CD8-positive, alpha-beta memory T cell (primary cell): ENCODE data around the gene ST3GAL5. TPM values are rescaled to one million over a fixed set of nuclear protein-coding genes. Genes with fewer than 3 reads are reported as not detected.
A peak's percentile ranks its signal among the peaks of the same experiment; 100 is the strongest.

Experiments used
- CTCF ChIA-PET: fragments of 350-600 bp; sonication (Branson Sonifier 250); formaldehyde crosslinking; loops from one replicate; lab custom pipeline; 2021; ENCODE audit warnings: antibody characterized with exemption; lab: Charles Lee
- POLR2A ChIA-PET: fragments of 350-600 bp; sonication (Branson Sonifier 250); formaldehyde crosslinking; loops from one replicate; lab custom pipeline; 2021; ENCODE audit warnings: antibody characterized with exemption; lab: Charles Lee
- DNase-seq, 5 donors: peaks; one replicate each; pipeline versions ENCODE4 v3.0.0 to v3.0.0-alpha.2; 2020 to 2022; ENCODE audit warnings: mixed read lengths in 1 of 5
- H3K27ac ChIP-seq: one replicate; pipeline ENCODE4 v1.7.0; 2013; ENCODE audit warnings: low read depth, mild to moderate bottlenecking, low read length, moderate library complexity
- H3K27me3 ChIP-seq: 2 replicates; pipeline ENCODE4 v1.7.0; 2013; ENCODE audit warnings: low read length, mild to moderate bottlenecking; ENCODE audit not compliant: insufficient read depth, poor library complexity, severe bottlenecking
- H3K36me3 ChIP-seq: 2 replicates; pipeline ENCODE4 v1.7.0; 2013; ENCODE audit warnings: mild to moderate bottlenecking, low read length, moderate library complexity; ENCODE audit not compliant: insufficient read depth
- H3K4me1 ChIP-seq: 2 replicates; pipeline ENCODE4 v1.7.0; 2013; ENCODE audit warnings: mild to moderate bottlenecking, low read length, moderate library complexity; ENCODE audit not compliant: insufficient read depth
- H3K4me3 ChIP-seq: 2 replicates; pipeline ENCODE4 v1.7.0; 2013; ENCODE audit warnings: mild to moderate bottlenecking, low read length
- H3K9me3 ChIP-seq: 2 replicates; pipeline ENCODE4 v1.7.0; 2013; ENCODE audit warnings: mild to moderate bottlenecking, low read length
- H3K27ac Mint-ChIP-seq, 8 donors: one replicate each; pipeline ENCODE4 v1.8.0; 2020 to 2021; ENCODE audit warnings: mixed read lengths in 8 of 8, mild to moderate bottlenecking in 6 of 8, inconsistent platforms in 3 of 8, moderate library complexity in 3 of 8
- H3K27me3 Mint-ChIP-seq, 2 donors: one replicate each; pipeline ENCODE4 v1.8.0; 2020 to 2021; ENCODE audit warnings: mixed read lengths in 2 of 2, mild to moderate bottlenecking in 1 of 2, moderate library complexity in 1 of 2
- H3K36me3 Mint-ChIP-seq, 3 donors: one replicate each; pipeline ENCODE4 v1.8.0; 2020 to 2021; ENCODE audit warnings: mixed read lengths in 3 of 3, inconsistent platforms in 1 of 3, mild to moderate bottlenecking in 1 of 3
- H3K4me1 Mint-ChIP-seq, 3 donors: one replicate each; pipeline ENCODE4 v1.8.0; 2020 to 2021; ENCODE audit warnings: mixed read lengths in 3 of 3, inconsistent platforms in 1 of 3, mild to moderate bottlenecking in 1 of 3
- H3K4me3 Mint-ChIP-seq, 7 donors: one replicate each; pipeline ENCODE4 v1.8.0; 2020 to 2021; ENCODE audit warnings: mixed read lengths in 7 of 7, mild to moderate bottlenecking in 6 of 7, moderate library complexity in 4 of 7, inconsistent platforms in 2 of 7
- H3K9me3 Mint-ChIP-seq, 5 donors: one replicate each; pipeline ENCODE4 v1.8.0; 2020 to 2022; ENCODE audit warnings: mixed read lengths in 5 of 5, mild to moderate bottlenecking in 3 of 5, moderate library complexity in 2 of 5, inconsistent platforms in 1 of 5
- polyA plus RNA-seq: library from polyadenylated mRNA; unstranded; fragments of 300-500 nt; fragmentation: Illumina TruSeq; gene quantifications from one replicate; pipeline ENCODE4 v1.2.3, GENCODE V29; 2021
- total RNA-seq, 2 experiments: library from RNA; stranded (reverse); gene quantifications; one replicate each; pipeline ENCODE4 v1.2.3, GENCODE V29; 2021

Gene ST3GAL5
- total and polyA plus RNA-seq, 3 experiments from 2014 or later = 11.1 to 21.8 (median 11.2) TPM

- POLR2A ChIA-PET = interaction anchor here (0.5 to 4.1 kb wide), 6 partner anchors 25 to 252 kb away, joined by 3 to 28 read pairs (median 6); partner anchors contain the start of gene ST3GAL5
- Mint-ChIP-seq H3K36me3 (peaks cover 0 to 5% (median 0%) of the 10 kb centered on the region in 3 donors), H3K4me3 (peak overlapping the region in 3 of 7 donors; percentile 24 to 47 (median 37)), H3K9me3 (no peaks in the 10 kb centered on the region), H3K4me1 (peaks cover 21 to 33% (median 29%) of the 10 kb centered on the region in 3 donors), H3K27me3 (peaks cover 2 to 13% of the 10 kb centered on the region in 2 donors), H3K27ac (peak overlapping the region in 7 of 8 donors; percentile 51 to 93 (median 74))
- peak; percentile 74 to 88 (median 76) for DNase-seq
- CTCF ChIA-PET = interaction anchor here (0.7 to 8.0 kb wide), 47 partner anchors 9 to 301 kb away, joined by 3 to 196 read pairs (median 5); partner anchors contain the start of genes POLR1A, PTCD3 and ST3GAL5
- Histone ChIP-seq H3K9me3 (no peaks in the 10 kb centered on the region), H3K27ac (no peak overlapping the region), H3K36me3 (no peaks in the 10 kb centered on the region), H3K27me3 (no peaks in the 10 kb centered on the region), H3K4me3 (no peak overlapping the region), H3K4me1 (peaks cover 12% of the 10 kb centered on the region)
Observed at GRCh38 chr2:85826990-85827878, 61.6 kb downstream of the ST3GAL5 start.

DNA sequence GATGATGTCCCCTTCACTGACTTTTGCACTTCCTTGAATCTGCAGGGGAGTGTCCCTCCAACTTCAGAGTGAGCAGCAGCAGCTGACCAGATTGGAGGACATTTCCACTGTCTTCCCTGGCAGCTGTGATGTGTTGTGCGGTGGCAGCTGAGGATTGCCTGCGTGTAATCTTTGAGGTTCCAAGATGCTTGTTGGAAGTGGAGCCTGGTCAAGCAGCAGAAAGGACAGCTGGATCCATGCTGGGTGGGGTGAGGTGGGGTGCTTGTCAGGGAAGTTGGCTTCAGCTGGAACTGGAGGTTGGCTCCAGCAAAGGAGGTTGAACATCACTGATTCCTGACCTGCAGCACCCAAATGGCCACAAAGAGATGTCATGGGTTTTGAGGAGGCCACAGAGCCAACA, 64.8 kb downstream of the ST3GAL5 start:
- DNase-seq = no peak
- POLR2A ChIA-PET = no interaction called here
- CTCF ChIA-PET = interaction anchor here (0.8 to 5.1 kb wide), 5 partner anchors 10 to 256 kb away, joined by 4 to 95 read pairs (median 9); partner anchors contain the start of gene ST3GAL5
- Histone ChIP-seq H3K4me1 (peaks cover 12% of the 10 kb centered on the region), H3K27ac (no peak overlapping the region), H3K27me3 (no peaks in the 10 kb centered on the region), H3K9me3 (no peaks in the 10 kb centered on the region), H3K4me3 (no peak overlapping the region), H3K36me3 (no peaks in the 10 kb centered on the region)
- H3K4me1 Mint-ChIP-seq = peaks cover 12 to 15% (median 12%) of the 10 kb centered on the region in 3 donors
- peaks cover 0 to 5% (median 0%) of the 10 kb centered on the region in 3 donors for H3K36me3 Mint-ChIP-seq
- H3K9me3 Mint-ChIP-seq = no peaks in the 10 kb centered on the region
- no peak overlapping the region for H3K27ac Mint-ChIP-seq
- H3K4me3 Mint-ChIP-seq = no peak overlapping the region
- peaks cover 3 to 17% of the 10 kb centered on the region in 2 donors for H3K27me3 Mint-ChIP-seq

DNA sequence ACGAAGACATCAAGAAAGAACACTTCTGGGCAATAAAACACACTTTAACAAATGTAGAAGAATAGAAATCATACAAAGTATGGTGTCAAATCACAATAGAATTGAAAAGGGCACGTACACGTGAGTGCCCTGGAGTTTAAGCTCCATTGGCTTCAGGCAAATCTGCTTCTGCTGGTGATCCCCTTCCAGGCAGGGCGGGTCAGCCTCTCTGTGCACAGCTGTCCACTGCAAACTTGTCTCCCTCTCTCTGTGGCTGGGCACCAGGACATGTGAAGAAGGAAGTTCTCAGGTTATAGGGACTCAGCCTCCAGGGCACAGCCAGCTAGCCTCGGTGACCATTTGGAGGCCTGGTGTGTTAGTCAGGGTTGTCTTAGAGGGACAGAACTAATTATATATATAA, 66.0 kb downstream of the ST3GAL5 start:
- CTCF ChIA-PET = interaction anchor here (0.6 to 2.3 kb wide), 2 partner anchors 9 to 27 kb away, joined by 3 to 9 read pairs; no protein-coding TSS in a partner anchor
- POLR2A ChIA-PET = no interaction called here
- H3K9me3 ChIP-seq = no peaks in the 10 kb centered on the region
- DNase-seq = no peak
- H3K4me1 ChIP-seq = peaks cover 7% of the 10 kb centered on the region
- Mint-ChIP-seq H3K4me1 (peaks cover 6 to 10% (median 8%) of the 10 kb centered on the region in 3 donors), H3K27ac (no peak overlapping the region), H3K27me3 (peaks cover 10 to 25% of the 10 kb centered on the region in 2 donors), H3K4me3 (no peak overlapping the region), H3K36me3 (peaks cover 0 to 5% (median 0%) of the 10 kb centered on the region in 3 donors), H3K9me3 (no peaks in the 10 kb centered on the region)
- no peak overlapping the region for H3K27ac ChIP-seq
- no peaks in the 10 kb centered on the region for H3K27me3 ChIP-seq
- no peaks in the 10 kb centered on the region for H3K36me3 ChIP-seq
- no peak overlapping the region for H3K4me3 ChIP-seq

DNA sequence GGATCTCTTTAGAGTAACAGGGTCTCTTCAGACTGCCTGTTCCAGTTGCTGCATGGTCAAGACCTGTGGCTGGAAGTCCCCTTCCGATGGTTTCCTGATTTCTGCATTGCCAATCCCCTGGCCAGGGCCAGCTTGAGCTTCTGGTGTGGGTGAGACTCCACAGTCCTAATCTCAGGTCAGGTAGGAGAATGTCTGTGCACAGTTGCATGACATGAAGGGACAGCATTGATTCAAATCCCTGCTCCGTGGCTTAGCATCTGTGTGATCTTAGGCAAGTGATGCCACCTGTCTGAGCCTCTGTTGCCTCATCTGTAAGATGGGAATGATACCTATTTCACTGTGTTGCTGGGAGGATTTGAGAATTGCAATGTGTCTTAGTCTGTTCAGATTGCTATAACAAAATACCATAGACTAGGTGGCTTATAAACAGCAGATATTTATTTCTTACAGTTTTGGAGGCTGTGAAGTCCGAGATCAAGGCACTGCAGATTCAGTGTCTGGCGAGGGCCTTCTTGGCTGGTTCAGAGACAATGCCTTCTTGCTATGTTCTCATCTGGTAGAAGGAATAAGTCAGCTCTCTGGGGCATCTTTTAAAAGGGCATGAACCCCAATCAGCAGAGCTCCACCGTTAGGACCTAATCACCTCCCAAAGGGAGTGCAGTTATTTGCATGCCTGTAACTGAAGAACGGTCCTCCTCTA, 68.8 kb downstream of the ST3GAL5 start:
- H3K27ac Mint-ChIP-seq = peak overlapping the region in 1 of 8 donors; percentile 26
- Histone ChIP-seq H3K4me3 (no peak overlapping the region), H3K9me3 (no peaks in the 10 kb centered on the region), H3K27me3 (no peaks in the 10 kb centered on the region), H3K36me3 (no peaks in the 10 kb centered on the region), H3K27ac (no peak overlapping the region), H3K4me1 (no peaks in the 10 kb centered on the region)
- peaks cover 8 to 20% of the 10 kb centered on the region in 2 donors for H3K27me3 Mint-ChIP-seq
- peaks cover 0 to 3% (median 0%) of the 10 kb centered on the region in 3 donors for H3K36me3 Mint-ChIP-seq
- H3K9me3 Mint-ChIP-seq = no peaks in the 10 kb centered on the region
- ChIA-PET CTCF (interaction anchor here (1.4 to 1.6 kb wide), 2 partner anchors 69 to 259 kb away, joined by 3 to 5 read pairs; partner anchors contain the start of gene ST3GAL5), POLR2A (no interaction called here)
- H3K4me1 Mint-ChIP-seq = no peaks in the 10 kb centered on the region
- DNase-seq = no peak
- no peak overlapping the region for H3K4me3 Mint-ChIP-seq

DNA sequence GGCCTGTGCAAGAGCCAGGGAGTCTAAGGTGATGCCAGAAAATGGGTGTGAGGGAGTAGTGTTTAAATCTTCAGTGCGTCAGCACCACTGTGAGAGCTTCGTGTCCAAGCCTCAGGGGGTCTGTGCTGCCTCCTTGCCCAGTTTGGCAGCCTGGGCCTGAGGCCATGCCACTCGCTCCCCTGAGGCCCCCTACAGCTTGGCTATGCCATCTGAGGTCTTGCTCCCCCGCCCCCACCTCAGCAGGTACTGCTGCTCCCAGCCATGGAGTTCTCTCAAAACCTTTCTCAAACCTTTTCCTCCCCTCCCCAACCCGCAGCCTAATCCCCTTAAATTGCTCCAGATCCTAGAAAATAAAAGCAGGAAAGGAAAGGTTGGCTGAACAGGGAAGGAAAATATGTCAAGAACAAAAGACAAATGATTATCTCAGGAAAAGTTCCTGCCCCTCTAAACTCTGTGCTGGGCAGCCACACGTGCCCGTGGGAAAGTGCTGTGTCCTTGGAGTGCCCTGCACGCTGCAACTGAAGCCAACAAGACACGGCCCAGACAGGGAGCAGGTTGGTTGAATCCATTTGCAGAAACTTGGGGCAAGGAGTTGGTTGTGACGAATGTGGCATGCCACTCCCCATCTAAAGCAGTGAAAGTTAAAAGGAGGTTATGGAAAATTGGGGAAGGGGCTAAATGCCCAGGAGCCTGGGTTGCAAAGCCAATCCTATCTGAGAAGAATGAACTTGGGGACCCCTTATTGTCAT, 73.8 kb downstream of the ST3GAL5 start:
- H3K36me3 ChIP-seq = no peaks in the 10 kb centered on the region
- CTCF ChIA-PET = interaction anchor here (0.9 to 4.4 kb wide), 14 partner anchors 9 to 265 kb away, joined by 3 to 23 read pairs (median 4); no protein-coding TSS in a partner anchor
- no peaks in the 10 kb centered on the region for H3K36me3 Mint-ChIP-seq
- H3K27ac ChIP-seq = no peak overlapping the region
- H3K27me3 Mint-ChIP-seq = peaks cover 14 to 27% of the 10 kb centered on the region in 2 donors
- DNase-seq = no peak
- H3K4me1 Mint-ChIP-seq = peaks cover 0 to 3% (median 0%) of the 10 kb centered on the region in 3 donors
- no peak overlapping the region for H3K4me3 ChIP-seq
- H3K27me3 ChIP-seq = no peaks in the 10 kb centered on the region
- H3K27ac Mint-ChIP-seq = no peak overlapping the region
- POLR2A ChIA-PET = interaction anchor here (0.6 kb wide), 1 partner anchor 32 kb away, joined by 3 read pairs; no protein-coding TSS in a partner anchor
- H3K9me3 Mint-ChIP-seq = no peaks in the 10 kb centered on the region
- no peaks in the 10 kb centered on the region for H3K4me1 ChIP-seq
- no peaks in the 10 kb centered on the region for H3K9me3 ChIP-seq
- no peak overlapping the region for H3K4me3 Mint-ChIP-seq

DNA sequence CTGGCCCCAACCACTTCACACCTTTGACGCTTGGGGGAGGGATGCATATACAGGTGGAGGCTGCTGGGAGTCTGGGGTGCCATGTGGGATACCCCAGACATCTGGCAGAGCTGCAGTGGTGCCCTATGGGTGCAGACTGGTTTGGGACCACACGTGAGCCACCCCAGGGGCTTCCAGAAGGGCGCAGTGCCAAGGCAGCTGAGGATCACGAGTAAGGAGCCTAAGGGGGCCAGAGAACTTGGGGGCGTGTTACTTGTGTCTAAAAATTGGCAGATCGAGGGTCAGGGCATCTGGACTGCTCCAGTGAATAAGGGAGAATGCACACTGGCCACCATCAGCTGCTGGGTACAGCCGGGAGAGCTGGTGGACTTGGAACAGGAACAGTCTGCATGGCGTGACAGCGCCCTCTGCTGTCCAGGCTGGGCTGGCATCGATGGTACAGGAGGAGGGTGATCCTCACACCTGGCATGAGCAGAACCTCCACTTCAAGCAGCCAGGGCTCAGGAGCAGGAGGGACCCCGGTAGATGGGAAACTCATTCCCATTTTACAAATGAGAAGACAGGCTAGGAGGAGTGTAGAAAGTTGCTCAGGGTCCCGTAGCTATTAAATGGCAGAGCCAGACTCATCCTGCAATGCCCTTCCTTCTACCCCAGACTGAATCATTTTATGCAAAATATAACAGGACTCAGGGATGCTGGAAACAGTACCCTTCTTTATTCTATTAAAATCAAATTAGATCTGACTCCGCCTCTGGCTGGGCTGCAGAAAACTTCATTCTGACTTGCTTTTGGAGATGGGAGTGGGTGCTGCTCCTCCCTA, 74.6 kb downstream of the ST3GAL5 start:
- Mint-ChIP-seq H3K4me3 (peak overlapping the region in 1 of 7 donors; percentile 1), H3K27me3 (peaks cover 14 to 27% of the 10 kb centered on the region in 2 donors), H3K27ac (peak overlapping the region in 1 of 8 donors; percentile 61), H3K9me3 (no peaks in the 10 kb centered on the region), H3K36me3 (no peaks in the 10 kb centered on the region), H3K4me1 (peaks cover 0 to 3% (median 0%) of the 10 kb centered on the region in 3 donors)
- ChIA-PET CTCF (interaction anchor here (0.6 to 4.2 kb wide), 25 partner anchors 9 to 266 kb away, joined by 3 to 23 read pairs (median 3); no protein-coding TSS in a partner anchor), POLR2A (no interaction called here)
- no peaks in the 10 kb centered on the region for H3K9me3 ChIP-seq
- H3K27ac ChIP-seq = no peak overlapping the region
- H3K36me3 ChIP-seq = no peaks in the 10 kb centered on the region
- peak; percentile 62 to 82 (median 75) for DNase-seq
- no peaks in the 10 kb centered on the region for H3K4me1 ChIP-seq
- no peaks in the 10 kb centered on the region for H3K27me3 ChIP-seq
- no peak overlapping the region for H3K4me3 ChIP-seq
